Hepatocyte (in vitro differentiated cells): Measurements from ENCODE around the gene SYNGR3.

ENCODE experiments used
- EZH2 ChIP-seq: fragments of 200-600 bp; sonication (generic); IDR thresholded peaks from 2 replicates; pipeline ENCODE4 v1.6.1; 2016; ENCODE audit warnings: antibody characterized with exemption, mild to moderate bottlenecking, borderline replicate concordance
- EZH2phosphoT487 ChIP-seq: fragments of 200-600 bp; sonication (generic); IDR thresholded peaks from one replicate; pipeline ENCODE4 v1.6.1; 2018; ENCODE audit warnings: antibody characterized with exemption, mild to moderate bottlenecking, low read depth, moderate library complexity; ENCODE audit not compliant: unreplicated experiment, severe bottlenecking
- TF ChIP-seq, protein P1 (sequence below): fragments of 200-600 bp; sonication (generic); IDR thresholded peaks from 2 replicates; pipeline ENCODE4 v1.5.1; 2016; ENCODE audit warnings: antibody characterized with exemption, mild to moderate bottlenecking; ENCODE audit not compliant: poor library complexity

DNA sequence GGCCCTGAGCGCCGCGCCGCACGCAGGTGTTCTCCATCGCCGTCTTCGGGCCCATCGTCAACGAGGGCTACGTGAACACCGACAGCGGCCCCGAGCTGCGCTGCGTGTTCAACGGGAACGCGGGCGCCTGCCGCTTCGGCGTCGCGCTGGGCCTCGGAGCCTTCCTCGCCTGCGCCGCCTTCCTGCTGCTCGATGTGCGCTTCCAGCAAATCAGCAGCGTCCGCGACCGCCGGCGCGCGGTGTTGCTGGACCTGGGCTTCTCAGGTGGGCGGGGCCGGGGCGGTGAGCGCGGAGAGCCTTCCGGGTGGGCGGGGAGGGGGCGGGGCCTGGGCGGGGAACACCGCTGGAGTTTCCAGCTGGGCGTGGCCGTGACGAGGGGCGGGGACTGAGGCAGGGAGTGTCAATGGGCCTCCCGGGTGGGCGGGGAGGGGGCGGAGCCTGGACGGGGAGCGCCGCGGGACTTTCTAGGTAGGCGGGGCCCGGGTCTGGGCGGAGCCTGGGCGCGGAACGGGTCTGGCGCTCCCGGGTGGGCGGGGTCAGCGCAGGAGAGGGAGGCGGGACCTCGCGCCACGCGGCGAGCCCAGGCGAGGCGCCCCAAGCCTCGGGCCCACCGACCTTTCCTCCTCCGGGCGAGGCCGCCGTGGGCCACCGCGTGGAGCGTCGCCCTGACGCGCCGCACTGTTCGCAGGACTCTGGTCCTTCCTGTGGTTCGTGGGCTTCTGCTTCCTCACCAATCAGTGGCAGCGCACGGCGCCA lies 2.4 kb downstream of the SYNGR3 start:
- TF ChIP-seq, protein P1, sequence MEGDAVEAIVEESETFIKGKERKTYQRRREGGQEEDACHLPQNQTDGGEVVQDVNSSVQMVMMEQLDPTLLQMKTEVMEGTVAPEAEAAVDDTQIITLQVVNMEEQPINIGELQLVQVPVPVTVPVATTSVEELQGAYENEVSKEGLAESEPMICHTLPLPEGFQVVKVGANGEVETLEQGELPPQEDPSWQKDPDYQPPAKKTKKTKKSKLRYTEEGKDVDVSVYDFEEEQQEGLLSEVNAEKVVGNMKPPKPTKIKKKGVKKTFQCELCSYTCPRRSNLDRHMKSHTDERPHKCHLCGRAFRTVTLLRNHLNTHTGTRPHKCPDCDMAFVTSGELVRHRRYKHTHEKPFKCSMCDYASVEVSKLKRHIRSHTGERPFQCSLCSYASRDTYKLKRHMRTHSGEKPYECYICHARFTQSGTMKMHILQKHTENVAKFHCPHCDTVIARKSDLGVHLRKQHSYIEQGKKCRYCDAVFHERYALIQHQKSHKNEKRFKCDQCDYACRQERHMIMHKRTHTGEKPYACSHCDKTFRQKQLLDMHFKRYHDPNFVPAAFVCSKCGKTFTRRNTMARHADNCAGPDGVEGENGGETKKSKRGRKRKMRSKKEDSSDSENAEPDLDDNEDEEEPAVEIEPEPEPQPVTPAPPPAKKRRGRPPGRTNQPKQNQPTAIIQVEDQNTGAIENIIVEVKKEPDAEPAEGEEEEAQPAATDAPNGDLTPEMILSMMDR, result no peak
- TF ChIP-seq EZH2, result no peak
- TF ChIP-seq EZH2phosphoT487, result no peak
